GM04503 (cell line): Measurements from ENCODE around the gene DMGDH.
A peak's percentile ranks its signal among the peaks of the same experiment; 100 is the strongest.
"Not testable (repeated sequence)": the region's sequence is repeated elsewhere in the genome, so short reads cannot be mapped to it uniquely, and the experiment has no call there.

Source experiments
- DNase-seq: peaks from one replicate; pipeline ENCODE4 v3.0.0-alpha.2; 2012; ENCODE audit warnings: low read depth

DMGDH gene

DNA sequence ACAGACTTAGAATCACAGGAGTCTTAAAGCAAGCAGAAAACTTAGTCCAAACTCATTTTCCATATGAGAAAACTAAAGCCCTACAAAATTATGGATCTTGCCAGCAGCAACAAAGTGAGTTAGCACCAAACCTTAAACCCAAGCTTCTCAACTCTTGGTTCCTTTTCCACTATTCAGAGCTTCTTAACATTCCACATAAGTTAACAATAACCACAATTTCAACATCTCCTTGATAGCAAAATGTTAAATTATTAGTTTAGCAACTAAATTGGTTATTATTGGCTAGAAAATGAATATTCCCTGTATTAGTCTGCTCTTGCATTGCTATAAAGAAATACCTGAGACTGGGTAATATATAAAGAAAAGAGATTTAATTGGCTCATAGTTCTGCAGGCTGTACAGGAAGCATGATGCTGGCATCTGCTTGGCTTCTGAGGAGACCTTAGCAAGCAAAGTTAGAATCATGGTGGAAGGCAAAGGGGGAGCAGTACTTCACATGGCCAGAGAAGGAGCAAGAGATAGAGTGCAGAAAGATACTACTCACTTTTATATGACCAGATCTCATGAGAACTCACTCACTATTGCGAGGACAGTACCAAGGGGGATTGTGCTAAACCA is 58.1 kb downstream of the DMGDH start:
- peak; percentile 57 for DNase-seq

DNA sequence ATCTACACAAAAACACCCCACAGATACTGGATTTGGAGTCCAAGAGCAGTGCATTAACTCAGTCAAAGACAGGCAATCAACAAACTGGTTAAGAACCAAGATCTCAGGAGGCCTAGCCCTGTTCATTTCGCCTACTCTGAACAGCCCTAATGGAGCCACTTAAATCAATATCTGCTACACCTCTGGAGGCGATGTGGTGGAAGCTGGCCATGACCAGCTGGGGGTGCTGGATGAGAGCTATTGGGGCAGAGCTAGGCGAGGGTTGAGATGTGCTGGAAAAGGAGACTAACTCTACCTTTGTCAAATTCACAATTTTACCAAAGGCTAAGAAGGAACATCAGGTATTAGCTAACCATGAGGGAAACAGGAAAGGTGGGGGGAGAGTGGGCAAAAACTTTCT is 61.1 kb downstream of the DMGDH start:
- DNase-seq: no peak

GRCh38 chr5:79007872-79008271 is 61.6 kb downstream of the DMGDH start:
- no peak for DNase-seq

DNA sequence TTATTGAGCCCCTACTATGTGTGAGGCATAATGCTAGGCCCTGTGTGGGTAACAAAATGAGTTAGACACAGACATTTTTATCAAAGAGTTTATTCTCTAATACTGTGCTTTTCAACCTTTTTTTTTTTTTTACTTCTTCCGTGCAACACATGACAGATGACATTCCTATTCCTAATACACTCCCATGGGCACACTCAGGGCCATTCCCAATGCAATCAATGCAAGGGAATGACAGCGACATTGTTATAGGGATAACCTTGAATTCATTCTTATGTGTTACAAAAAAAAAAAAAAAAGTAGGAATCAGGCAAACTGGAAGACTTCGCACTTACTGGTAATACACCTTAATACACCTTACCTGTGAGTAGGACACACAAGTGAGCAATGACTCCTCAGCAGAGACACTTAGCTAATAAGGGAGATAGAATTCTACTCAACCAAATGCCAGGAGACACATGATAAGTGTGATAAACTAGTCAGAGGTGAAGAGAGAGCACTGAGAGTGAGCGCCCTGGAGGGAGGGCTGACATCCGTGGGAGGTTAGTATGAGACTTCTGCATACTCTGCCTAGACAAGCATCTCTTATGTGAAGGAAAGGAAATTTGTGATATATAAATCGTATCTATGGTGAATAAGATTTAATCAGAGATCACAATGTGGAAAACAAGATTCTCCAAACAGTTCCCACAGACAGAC is 63.4 kb downstream of the DMGDH start:
- no peak for DNase-seq

DNA sequence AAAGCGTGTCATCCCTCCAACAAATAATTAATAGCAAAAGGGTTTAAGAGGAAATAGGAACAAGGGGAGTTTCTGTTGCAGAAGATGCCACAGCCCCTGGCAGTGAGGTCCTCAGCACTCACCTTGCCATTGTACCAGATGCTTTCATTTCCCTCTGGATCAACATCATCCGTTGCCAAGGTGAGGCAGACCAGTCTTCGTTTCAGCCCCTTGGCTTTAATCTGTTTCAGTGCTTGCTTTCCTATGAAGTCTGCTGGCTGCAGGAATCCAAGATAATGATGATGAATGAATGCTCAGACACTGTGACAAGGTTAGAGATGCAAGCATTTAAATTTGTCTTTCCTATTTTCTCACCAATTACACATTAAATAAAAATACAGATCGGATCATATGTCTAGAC is 64.3 kb downstream of the DMGDH start:
- DNase-seq: no peak

GRCh38 chr5:79002374-79002773 is 67.1 kb downstream of the DMGDH start:
- no peak for DNase-seq

DNA sequence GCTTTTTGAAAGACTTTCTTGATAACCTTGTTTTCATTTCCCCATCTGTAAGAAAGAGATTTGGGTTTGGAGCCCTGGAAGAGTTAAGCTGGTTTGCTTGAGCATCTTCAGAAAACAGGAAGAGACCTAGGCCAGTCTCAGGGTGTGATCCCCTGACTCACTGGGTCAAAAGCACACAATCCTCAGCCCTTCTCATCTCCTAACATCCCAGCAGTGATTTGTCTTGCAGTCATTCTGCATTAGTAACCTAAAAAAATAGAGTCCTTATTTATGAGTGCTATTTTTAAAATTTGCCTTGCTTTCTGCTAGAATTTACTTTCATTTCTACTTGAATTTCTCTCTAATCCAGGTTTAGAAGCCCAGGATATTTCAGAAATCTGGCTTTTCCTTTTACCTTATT is 68.0 kb downstream of the DMGDH start:
- DNase-seq: no peak

- no peak for DNase-seq
These were observed 72.4 kb downstream of the DMGDH start for GRCh38 chr5:78997090-78997489.

GRCh38 chr5:78995521-78996007 is 73.9 kb downstream of the DMGDH start:
- no peak for DNase-seq

- no peak for DNase-seq
These were observed 76.3 kb downstream of the DMGDH start for GRCh38 chr5:78993165-78993564.

DNA sequence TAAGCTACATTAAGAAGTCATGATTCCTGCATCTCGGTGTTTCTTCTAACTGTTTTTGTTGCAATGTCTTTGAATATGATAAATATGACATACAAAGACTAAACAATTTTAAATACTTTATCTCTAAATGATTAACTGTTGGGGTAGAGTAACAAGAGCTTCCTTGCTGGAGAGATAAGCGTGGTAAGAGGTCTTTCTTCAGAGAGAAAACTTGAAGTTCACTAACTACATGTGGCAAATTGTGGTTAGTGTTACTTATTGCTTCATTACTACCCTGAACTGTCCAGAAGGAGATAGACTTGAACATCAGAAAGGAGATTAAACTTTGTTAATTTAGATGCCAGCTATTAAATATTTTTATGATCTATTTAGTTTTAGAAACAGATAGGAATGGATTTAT is 77.3 kb downstream of the DMGDH start:
- no peak for DNase-seq

GRCh38 chr5:78989080-78989479 is 80.4 kb downstream of the DMGDH start:
- DNase-seq: no peak

GRCh38 chr5:78985725-78986223 is 83.7 kb downstream of the DMGDH start:
- DNase-seq: no peak

DNA sequence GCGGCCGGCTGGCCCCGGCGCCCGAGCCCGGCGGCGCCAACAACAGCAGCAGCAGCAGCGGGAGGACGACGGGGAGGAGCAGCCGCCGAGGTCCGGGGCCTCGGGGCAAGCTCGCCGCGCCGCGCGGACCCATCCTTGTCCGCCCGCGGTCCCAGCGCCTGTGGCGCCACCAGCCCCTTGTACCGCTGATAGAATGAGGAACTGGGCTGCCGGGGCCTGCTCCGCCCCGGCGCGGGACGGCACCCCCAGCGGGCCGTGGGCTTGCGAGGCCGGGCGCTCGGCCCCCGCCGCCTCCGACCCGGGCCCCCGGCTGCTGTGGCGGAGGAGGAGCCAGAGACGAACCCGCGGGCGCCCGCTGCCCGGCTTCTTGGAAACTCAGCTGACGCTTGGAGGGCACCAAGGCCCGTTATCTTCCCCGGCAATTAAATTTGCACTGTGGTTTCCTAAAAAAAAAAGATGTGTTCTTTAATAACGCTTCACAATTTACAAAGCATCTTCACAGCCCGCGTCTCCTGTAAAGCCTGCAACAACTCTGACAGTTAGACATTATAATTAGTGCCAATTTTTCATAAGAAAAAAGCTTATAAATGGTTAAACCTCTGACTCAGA is 84.3 kb downstream of the DMGDH start, which contains the start of gene ARSB:
Gene ARSB, minus strand, starts transcription at position 195 of the 609 bp plus-strand sequence. Its CDS starts 62 bp downstream, at position 133.
- no peak for DNase-seq

GRCh38 chr5:78984439-78985115 is 84.9 kb downstream of the DMGDH start:
- DNase-seq: no peak

DNA sequence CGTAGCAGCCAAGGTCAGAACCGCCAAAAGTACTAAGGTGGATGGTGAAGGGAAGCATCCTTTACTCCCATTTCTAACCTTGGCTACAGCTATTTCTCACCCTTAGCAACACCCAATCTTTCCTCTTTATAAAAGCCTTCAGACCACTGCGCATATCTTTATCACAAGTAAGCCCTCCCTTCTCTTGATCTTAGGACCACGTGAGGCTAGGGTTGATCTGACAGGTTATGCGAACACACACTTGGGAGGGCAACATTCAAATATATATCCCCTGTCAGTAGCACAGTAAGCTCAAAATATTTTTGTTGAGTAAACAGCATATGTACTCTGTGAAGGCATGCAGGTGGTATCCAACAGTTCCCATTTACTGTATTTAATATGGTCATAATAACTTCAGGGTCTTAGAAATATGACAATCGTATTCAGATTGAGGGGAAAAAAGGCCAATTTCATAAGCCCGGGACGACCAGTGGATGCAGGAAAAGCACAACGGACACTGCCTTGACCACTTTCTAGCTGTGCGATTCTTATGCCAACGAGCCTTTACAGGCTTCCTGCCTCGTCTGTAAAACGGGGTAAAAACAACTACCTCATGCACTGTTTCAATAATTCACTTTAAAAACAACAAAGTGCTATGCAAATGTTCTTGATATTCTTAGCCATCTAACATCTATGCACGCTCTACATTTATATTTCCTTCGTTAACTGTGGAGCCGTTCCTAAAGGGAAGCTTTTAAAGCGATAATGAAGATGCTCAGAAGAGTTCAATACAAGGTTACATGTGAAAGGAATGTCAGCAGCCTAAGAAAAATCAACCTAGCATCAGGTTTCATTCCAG is 85.7 kb downstream of the DMGDH start:
- no peak for DNase-seq

GRCh38 chr5:78983194-78983593 is 86.3 kb downstream of the DMGDH start:
- DNase-seq: not testable (repeated sequence)

DNA sequence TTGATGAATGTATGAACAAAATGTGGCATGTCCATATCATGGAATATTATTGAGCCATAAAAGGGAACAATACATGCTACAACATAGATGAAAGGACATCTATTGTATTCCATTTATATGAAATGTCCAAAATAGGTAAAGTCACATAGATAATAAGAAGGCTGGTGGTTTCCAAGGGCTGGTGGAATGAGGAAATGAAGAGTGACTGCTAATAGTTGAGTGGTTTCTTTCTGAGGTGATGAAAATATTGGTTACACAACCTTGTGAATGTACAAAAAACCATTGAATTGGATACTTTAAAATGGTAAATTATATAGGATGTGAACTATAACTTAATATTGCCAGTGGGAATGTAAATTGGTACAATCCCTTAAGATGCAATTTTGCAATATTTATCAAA is 89.6 kb downstream of the DMGDH start:
- DNase-seq: no peak

- no peak for DNase-seq
These were observed 90.2 kb downstream of the DMGDH start for GRCh38 chr5:78979117-78979742.

- no peak for DNase-seq
These were observed 94.4 kb downstream of the DMGDH start for GRCh38 chr5:78975035-78975434.

DNA sequence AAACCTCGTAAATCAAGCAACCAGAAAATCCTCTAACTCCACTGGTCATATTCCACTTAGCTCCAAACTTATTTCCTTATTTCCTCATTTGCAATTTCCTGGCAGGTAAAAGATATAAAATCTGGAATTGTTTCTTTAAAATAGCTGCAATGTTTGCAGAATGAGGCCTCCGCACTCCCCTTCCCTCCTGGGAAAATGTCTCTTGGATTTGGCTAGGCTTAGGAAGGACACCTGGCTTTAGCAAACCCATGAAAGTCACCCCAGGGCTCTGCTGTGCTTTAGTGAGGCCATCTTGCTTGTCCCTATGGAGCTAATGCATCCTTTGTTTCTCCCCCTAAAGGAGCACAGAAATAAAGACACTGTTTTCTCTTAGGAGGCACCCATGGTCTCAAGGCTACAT is 94.9 kb downstream of the DMGDH start:
- no peak for DNase-seq
